ENCODE results near the gene TUBD1. TPM values are rescaled to one million over a fixed set of nuclear protein-coding genes. Genes with fewer than 3 reads are reported as not detected.

TUBD1 gene
- total RNA-seq, 2 experiments from 2014 or later = 8.6 to 13.0 TPM

DNA sequence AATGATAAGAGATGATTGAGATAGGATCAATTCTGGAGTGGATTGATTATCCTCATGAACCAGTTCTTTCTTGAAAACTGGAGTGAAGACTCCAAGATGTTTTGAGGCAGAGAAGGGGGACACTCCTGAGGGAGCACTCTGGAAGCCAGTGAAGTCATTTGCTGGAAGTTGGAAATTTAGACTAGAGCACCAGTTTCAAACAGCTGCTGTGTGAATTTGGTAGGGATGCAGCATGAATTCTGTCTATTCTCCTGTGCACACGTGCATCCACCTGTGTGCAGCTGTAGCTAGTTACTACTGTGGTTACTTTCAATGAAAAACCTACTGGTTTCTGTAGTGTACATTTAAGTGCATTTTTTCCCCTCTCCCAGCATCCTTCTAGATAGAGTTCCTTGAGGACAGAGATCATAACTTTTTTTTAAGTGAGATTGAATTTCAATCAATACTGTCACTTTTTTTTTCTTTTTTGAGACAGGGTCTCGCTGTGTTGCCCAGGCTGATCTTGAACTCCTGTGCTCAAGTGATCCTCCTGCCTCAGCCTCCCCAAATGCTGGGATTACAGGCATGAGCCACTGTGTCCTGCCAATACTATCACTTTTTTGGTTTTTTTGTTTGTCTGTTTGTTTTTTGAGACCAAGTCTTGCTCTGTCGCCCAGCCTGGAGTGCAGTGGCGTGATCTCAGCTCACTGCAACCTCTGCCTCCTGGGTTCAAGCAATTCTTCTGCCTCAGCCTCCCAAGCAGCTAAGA lies 65.9 kb downstream of the TUBD1 start:
- CTCF ChIA-PET (ENCODE audit: unreplicated experiment) = no interaction called here
- intact Hi-C loops (cut with micrococcal nuclease; ENCODE audit: unreplicated experiment) = no loop called here
- Histone ChIP-seq H3K9me3 (ENCODE audit: low read length) (no peaks in the 10 kb centered on the region), H3K79me2 (ENCODE audit: insufficient read depth, low read depth, low read length) (peaks cover 13% of the 10 kb centered on the region; the same call in 1 of the 2 replicates), H3K4me2 (ENCODE audit: low read length) (peak overlapping the region; percentile 91), H3K27ac (ENCODE audit: low read depth, low read length, poor library complexity, severe bottlenecking) (no peak overlapping the region), H3K36me3 (ENCODE audit: insufficient read depth, low read length) (no peaks in the 10 kb centered on the region), H2AFZ (ENCODE audit: low read length) (no peak overlapping the region), H4K20me1 (ENCODE audit: insufficient read depth, low read length) (no peaks in the 10 kb centered on the region), H3K4me1 (ENCODE audit: insufficient read depth, low read length, poor library complexity, severe bottlenecking) (peaks cover 65% of the 10 kb centered on the region), H3K9me2 (ENCODE audit: insufficient read depth, low read length) (no peaks in the 10 kb centered on the region), H3K4me3 (ENCODE audit: low read depth, low read length, poor library complexity, severe bottlenecking) (no peak overlapping the region)
- BruUV-seq (replicated peaks) = no TSS peak
- POLR2A ChIA-PET = interaction anchor here (0.7 to 1.5 kb wide), 2 partner anchors 10 to 65 kb away, joined by 3 to 4 read pairs; no protein-coding TSS in a partner anchor
- no peak for DNase-seq (ENCODE audit: low spot score)
- TF ChIP-seq EZH2phosphoT487 (IDR thresholded peaks at IDR 0.05; ENCODE audit: borderline replicate concordance, low read depth, low read length) = no peak
- TF ChIP-seq, protein P1, sequence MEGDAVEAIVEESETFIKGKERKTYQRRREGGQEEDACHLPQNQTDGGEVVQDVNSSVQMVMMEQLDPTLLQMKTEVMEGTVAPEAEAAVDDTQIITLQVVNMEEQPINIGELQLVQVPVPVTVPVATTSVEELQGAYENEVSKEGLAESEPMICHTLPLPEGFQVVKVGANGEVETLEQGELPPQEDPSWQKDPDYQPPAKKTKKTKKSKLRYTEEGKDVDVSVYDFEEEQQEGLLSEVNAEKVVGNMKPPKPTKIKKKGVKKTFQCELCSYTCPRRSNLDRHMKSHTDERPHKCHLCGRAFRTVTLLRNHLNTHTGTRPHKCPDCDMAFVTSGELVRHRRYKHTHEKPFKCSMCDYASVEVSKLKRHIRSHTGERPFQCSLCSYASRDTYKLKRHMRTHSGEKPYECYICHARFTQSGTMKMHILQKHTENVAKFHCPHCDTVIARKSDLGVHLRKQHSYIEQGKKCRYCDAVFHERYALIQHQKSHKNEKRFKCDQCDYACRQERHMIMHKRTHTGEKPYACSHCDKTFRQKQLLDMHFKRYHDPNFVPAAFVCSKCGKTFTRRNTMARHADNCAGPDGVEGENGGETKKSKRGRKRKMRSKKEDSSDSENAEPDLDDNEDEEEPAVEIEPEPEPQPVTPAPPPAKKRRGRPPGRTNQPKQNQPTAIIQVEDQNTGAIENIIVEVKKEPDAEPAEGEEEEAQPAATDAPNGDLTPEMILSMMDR (conservative IDR thresholded peaks at IDR 0.05; ENCODE audit: low read length) = no peak

DNA sequence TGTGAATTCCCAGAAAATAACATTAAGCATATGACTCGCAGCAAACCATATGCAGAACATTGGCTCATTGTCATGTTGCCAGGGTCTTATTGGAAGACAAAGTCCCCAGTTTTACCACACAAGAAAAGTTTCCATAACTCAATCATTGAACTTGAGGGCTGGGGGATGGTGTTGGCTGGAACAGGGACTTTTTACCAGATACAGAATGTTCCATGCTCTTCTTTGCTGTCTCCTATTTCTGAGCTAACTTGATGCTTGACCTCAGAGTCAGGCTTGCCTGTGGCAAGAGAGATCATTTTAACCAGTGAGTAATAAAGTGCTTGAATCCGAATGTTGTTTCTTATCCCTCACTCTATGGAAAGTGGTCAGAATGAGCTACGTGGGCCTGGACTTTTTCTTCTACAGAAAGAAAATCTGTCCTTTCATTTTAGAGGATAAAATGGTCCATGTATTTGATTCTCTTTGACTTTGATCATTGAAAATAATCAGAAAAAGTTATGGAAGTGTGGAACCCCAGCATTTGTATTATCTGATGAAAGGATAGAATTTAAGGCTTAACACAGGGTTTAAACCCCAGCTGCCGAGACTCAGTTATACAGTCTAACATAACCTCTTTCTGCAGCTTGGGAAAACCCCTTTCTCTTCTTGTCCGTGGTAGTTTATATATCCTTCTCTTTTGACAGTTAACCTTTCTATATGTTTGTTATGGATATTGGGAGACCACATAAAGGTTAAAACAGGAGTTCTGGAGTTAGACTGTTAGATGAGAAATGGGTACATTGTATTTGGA lies 67.0 kb downstream of the TUBD1 start:
- ChIA-PET CTCF (ENCODE audit: unreplicated experiment) (no interaction called here), POLR2A (interaction anchor here (0.5 kb wide), 1 partner anchor 31 kb away, joined by 4 read pairs; no protein-coding TSS in a partner anchor)
- Histone ChIP-seq H3K4me1 (ENCODE audit: insufficient read depth, low read length, poor library complexity, severe bottlenecking) (peaks cover 54% of the 10 kb centered on the region), H3K79me2 (ENCODE audit: insufficient read depth, low read depth, low read length) (peaks cover 7% of the 10 kb centered on the region; the same call in 1 of the 2 replicates), H3K4me3 (ENCODE audit: low read depth, low read length, poor library complexity, severe bottlenecking) (no peak overlapping the region), H3K4me2 (ENCODE audit: low read length) (peak overlapping the region; percentile 48), H2AFZ (ENCODE audit: low read length) (no peak overlapping the region), H3K27ac (ENCODE audit: low read depth, low read length, poor library complexity, severe bottlenecking) (no peak overlapping the region), H3K9me3 (ENCODE audit: low read length) (no peaks in the 10 kb centered on the region), H3K36me3 (ENCODE audit: insufficient read depth, low read length) (no peaks in the 10 kb centered on the region), H3K9me2 (ENCODE audit: insufficient read depth, low read length) (no peaks in the 10 kb centered on the region), H4K20me1 (ENCODE audit: insufficient read depth, low read length) (no peaks in the 10 kb centered on the region)
- BruUV-seq (replicated peaks) = TSS peak; percentile 19
- TF ChIP-seq, protein P1 (conservative IDR thresholded peaks at IDR 0.05; ENCODE audit: low read length) = no peak
- TF ChIP-seq EZH2phosphoT487 (IDR thresholded peaks at IDR 0.05; ENCODE audit: borderline replicate concordance, low read depth, low read length) = no peak
- intact Hi-C loops (cut with micrococcal nuclease; ENCODE audit: unreplicated experiment) = no loop called here
- DNase-seq (ENCODE audit: low spot score) = no peak

Data from OCI-LY7 (cell line).